Smooth muscle cell (in vitro differentiated cells): ENCODE measurements around the gene CYTH1. TPM values are rescaled to one million over a fixed set of nuclear protein-coding genes. Genes with fewer than 3 reads are reported as not detected.

Experiments used
- DNase-seq: peaks from one replicate; lab custom pipeline; 2025; ENCODE audit not compliant: unreplicated experiment; lab: John Stamatoyannopoulos, UW
- H2AFZ ChIP-seq: fragments of 200-600 bp; sonication (generic); 2 replicates; pipeline ENCODE4 v1.6.0; 2016; ENCODE audit warnings: antibody characterized with exemption, low read depth, mild to moderate bottlenecking
- H3F3A ChIP-seq: fragments of 200-600 bp; sonication (generic); 2 replicates; pipeline ENCODE4 v1.6.0; 2017; ENCODE audit warnings: antibody characterized with exemption, low read depth
- H3K27ac ChIP-seq: fragments of 200-600 bp; sonication (generic); 2 replicates; pipeline ENCODE4 v1.5.1; 2016; ENCODE audit warnings: low read depth, mild to moderate bottlenecking
- H3K27me3 ChIP-seq: fragments of 200-600 bp; sonication (generic); 2 replicates; pipeline ENCODE4 v1.6.1; 2016; ENCODE audit warnings: low read depth, mild to moderate bottlenecking
- H3K36me3 ChIP-seq: fragments of 200-600 bp; sonication (generic); 2 replicates; pipeline ENCODE4 v1.5.1; 2016; ENCODE audit warnings: low read depth
- H3K4me1 ChIP-seq: fragments of 200-600 bp; sonication (generic); 2 replicates; pipeline ENCODE4 v1.5.1; 2016; ENCODE audit warnings: low read depth
- H3K4me2 ChIP-seq: fragments of 200-600 bp; sonication (generic); 2 replicates; pipeline ENCODE4 v1.6.0; 2016; ENCODE audit warnings: mild to moderate bottlenecking
- H3K4me3 ChIP-seq: fragments of 200-600 bp; sonication (generic); 2 replicates; pipeline ENCODE4 v1.5.1; 2016; ENCODE audit warnings: mild to moderate bottlenecking
- H3K79me2 ChIP-seq: fragments of 200-600 bp; sonication (generic); 2 replicates; pipeline ENCODE4 v1.6.0; 2016; ENCODE audit warnings: low read depth, mild to moderate bottlenecking
- H3K9ac ChIP-seq: fragments of 200-600 bp; sonication (generic); 2 replicates; pipeline ENCODE4 v1.6.0; 2016; ENCODE audit warnings: low read depth
- H3K9me3 ChIP-seq: fragments of 200-600 bp; sonication (generic); replicated peaks from 2 replicates; pipeline ENCODE4 v1.5.1; 2016; ENCODE audit warnings: low read depth
- H4K20me1 ChIP-seq: fragments of 200-600 bp; sonication (generic); 2 replicates; pipeline ENCODE4 v1.6.0; 2016; ENCODE audit warnings: low read depth
- WGBS: methylation state at CpG from one replicate; pipeline ENCODE4 v1.1.7; 2016; ENCODE audit warnings: low lambda C conversion rate; 5-methylcytosine and 5-hydroxymethylcytosine counted together
- polyA plus RNA-seq: library from polyadenylated mRNA; unstranded; fragments of >200 nt; fragmentation: Nextera tagmentation; extraction: Ambion mirVana; gene quantifications from 2 replicates; pipeline ENCODE4 v1.2.1, GENCODE V29; 2016
- total RNA-seq: library from RNA; depleted of rRNA; stranded (reverse); fragments of >200 nt; gene quantifications from 2 replicates; pipeline ENCODE4 v1.2.3, GENCODE V29; 2014
- TF ChIP-seq, protein P1 (sequence below): fragments of 200-600 bp; sonication (generic); IDR thresholded peaks from 2 replicates; pipeline ENCODE4 v1.5.1; 2017; ENCODE audit warnings: borderline replicate concordance, mild to moderate bottlenecking, antibody characterized with exemption; ENCODE audit not compliant: insufficient read depth, poor library complexity, severe bottlenecking

The CYTH1 gene
- total and polyA plus RNA-seq, 2 experiments from 2014 or later = 14.1 to 19.3 TPM

DNA sequence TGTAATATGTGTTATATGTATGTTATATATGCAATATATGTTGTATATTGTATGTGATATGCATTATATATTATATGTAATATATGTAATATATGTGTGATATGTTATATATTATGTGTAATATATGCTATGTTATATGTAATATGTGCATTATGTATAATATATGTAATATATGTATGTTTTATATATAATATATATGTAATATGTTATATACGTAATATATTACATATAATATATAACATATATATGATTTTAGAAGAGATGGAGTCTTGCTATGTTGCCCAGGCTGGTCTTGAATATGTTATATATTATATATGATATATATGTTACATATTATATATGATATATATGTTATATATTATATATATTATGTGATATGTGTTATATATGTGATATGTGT lies 139.4 kb downstream of the CYTH1 start:
- H3F3A ChIP-seq = no peaks in the 10 kb centered on the region
- no peaks in the 10 kb centered on the region for H3K36me3 ChIP-seq
- H3K9ac ChIP-seq = no peak overlapping the region
- H2AFZ ChIP-seq = no peak overlapping the region
- H3K27ac ChIP-seq = no peak overlapping the region
- H3K4me1 ChIP-seq = no peaks in the 10 kb centered on the region
- DNase-seq = no peak
- no peaks in the 10 kb centered on the region for H3K79me2 ChIP-seq
- no peaks in the 10 kb centered on the region for H3K9me3 ChIP-seq
- H4K20me1 ChIP-seq = no peaks in the 10 kb centered on the region
- TF ChIP-seq, protein P1, sequence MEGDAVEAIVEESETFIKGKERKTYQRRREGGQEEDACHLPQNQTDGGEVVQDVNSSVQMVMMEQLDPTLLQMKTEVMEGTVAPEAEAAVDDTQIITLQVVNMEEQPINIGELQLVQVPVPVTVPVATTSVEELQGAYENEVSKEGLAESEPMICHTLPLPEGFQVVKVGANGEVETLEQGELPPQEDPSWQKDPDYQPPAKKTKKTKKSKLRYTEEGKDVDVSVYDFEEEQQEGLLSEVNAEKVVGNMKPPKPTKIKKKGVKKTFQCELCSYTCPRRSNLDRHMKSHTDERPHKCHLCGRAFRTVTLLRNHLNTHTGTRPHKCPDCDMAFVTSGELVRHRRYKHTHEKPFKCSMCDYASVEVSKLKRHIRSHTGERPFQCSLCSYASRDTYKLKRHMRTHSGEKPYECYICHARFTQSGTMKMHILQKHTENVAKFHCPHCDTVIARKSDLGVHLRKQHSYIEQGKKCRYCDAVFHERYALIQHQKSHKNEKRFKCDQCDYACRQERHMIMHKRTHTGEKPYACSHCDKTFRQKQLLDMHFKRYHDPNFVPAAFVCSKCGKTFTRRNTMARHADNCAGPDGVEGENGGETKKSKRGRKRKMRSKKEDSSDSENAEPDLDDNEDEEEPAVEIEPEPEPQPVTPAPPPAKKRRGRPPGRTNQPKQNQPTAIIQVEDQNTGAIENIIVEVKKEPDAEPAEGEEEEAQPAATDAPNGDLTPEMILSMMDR = no peak
- WGBS = 96% methylated on average over 1 of the region's 1 CpG
- H3K4me3 ChIP-seq = no peak overlapping the region
- H3K27me3 ChIP-seq = no peaks in the 10 kb centered on the region
- H3K4me2 ChIP-seq = no peak overlapping the region

DNA sequence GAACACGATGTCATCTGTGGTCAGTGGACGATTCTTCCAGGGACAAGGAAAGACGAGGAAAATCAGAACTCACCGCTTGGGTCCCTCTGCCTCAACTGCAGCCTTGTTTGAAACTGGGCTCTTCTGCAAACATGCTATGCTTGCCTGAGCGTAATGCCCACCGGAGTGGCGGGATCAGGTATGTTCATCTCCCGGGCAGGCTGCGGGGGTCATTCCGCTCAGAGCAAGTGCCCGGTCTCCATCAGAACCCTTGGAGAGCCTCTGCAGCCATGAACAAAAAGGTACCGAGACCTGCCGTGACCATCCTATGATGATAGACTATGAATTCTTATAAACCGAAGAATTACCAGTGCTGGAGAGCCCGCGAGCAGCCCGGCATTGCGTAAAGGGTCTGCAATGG lies 140.4 kb downstream of the CYTH1 start:
- TF ChIP-seq, protein P1 = no peak
- Histone ChIP-seq H2AFZ (no peak overlapping the region), H3K9ac (no peak overlapping the region), H4K20me1 (no peaks in the 10 kb centered on the region), H3K4me2 (no peak overlapping the region), H3K9me3 (no peaks in the 10 kb centered on the region), H3K4me1 (no peaks in the 10 kb centered on the region), H3K27ac (no peak overlapping the region), H3K36me3 (no peaks in the 10 kb centered on the region), H3K79me2 (no peaks in the 10 kb centered on the region), H3F3A (no peaks in the 10 kb centered on the region), H3K4me3 (no peak overlapping the region), H3K27me3 (no peaks in the 10 kb centered on the region)
- WGBS = 97% methylated on average over 18 of the region's 18 CpGs
- DNase-seq = no peak

DNA sequence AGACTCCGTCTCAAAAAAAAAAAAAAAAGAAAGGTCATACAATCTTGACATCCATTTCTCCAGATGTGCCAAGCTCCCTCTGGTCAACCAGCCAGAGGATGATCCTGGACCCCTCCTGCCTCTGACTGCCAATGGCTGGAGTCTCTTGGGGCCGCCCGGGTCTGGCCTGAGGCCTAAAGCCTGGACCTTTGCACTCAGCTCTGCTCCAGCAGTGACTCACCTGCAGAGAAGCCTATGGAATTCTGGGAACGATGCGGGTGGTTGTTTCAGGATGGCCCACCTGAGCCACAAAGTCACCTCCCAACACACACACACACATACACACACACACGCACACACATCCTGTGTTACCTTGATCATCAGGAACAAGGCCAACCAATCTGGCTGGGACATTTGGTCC lies 140.8 kb downstream of the CYTH1 start:
- H4K20me1 ChIP-seq = no peaks in the 10 kb centered on the region
- no peaks in the 10 kb centered on the region for H3F3A ChIP-seq
- TF ChIP-seq, protein P1 = no peak
- H3K9me3 ChIP-seq = no peaks in the 10 kb centered on the region
- H2AFZ ChIP-seq = no peak overlapping the region
- 95% methylated on average over 6 of the region's 6 CpGs for WGBS
- H3K36me3 ChIP-seq = no peaks in the 10 kb centered on the region
- no peaks in the 10 kb centered on the region for H3K27me3 ChIP-seq
- H3K4me1 ChIP-seq = no peaks in the 10 kb centered on the region
- H3K27ac ChIP-seq = no peak overlapping the region
- H3K9ac ChIP-seq = no peak overlapping the region
- DNase-seq = no peak
- H3K4me2 ChIP-seq = no peak overlapping the region
- H3K4me3 ChIP-seq = no peak overlapping the region
- no peaks in the 10 kb centered on the region for H3K79me2 ChIP-seq

DNA sequence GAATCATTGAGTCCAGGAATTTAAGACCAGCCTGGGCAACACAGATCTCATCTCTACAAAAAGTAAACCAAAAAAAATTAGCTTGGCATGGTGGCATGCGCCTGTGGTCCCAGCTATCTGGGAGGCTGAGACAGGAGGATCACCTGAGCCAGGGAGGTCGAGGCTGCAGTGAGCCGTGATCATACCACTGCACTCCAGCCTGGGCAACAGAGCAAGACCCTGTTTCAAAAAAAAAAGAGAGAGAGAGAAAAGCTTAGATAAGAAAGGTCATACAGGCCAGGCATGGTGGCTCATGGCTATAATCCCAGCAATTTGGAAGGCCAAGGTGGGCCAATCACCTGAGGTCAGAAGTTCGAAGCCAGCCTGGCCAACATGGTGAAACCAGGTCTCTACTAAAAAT lies 141.4 kb downstream of the CYTH1 start:
- H3K79me2 ChIP-seq = no peaks in the 10 kb centered on the region
- DNase-seq = no peak
- H3K36me3 ChIP-seq = no peaks in the 10 kb centered on the region
- H3K9ac ChIP-seq = no peak overlapping the region
- H3K4me3 ChIP-seq = no peak overlapping the region
- H4K20me1 ChIP-seq = no peaks in the 10 kb centered on the region
- H3K9me3 ChIP-seq = no peaks in the 10 kb centered on the region
- H2AFZ ChIP-seq = no peak overlapping the region
- no peaks in the 10 kb centered on the region for H3K27me3 ChIP-seq
- no peak overlapping the region for H3K4me2 ChIP-seq
- no peaks in the 10 kb centered on the region for H3F3A ChIP-seq
- 73% methylated on average over 2 of the region's 4 CpGs for WGBS
- TF ChIP-seq, protein P1 = no peak
- H3K27ac ChIP-seq = no peak overlapping the region
- no peaks in the 10 kb centered on the region for H3K4me1 ChIP-seq
